PC-3 (cell line): ENCODE data around the gene MID1IP1.

Source experiments
- CTCF ChIP-seq: fragments of 300-600 bp; sonication (generic); conservative IDR thresholded peaks from 2 replicates; pipeline ENCODE4 v1.5.1; 2017; ENCODE audit warnings: antibody characterized with exemption, low read depth, mild to moderate bottlenecking, low read length
- EZH2 ChIP-seq: fragments of 300-600 bp; sonication (generic); IDR thresholded peaks from one replicate; pipeline ENCODE4 v1.6.1; 2017; ENCODE audit warnings: antibody characterized with exemption, mild to moderate bottlenecking, low read length; ENCODE audit not compliant: unreplicated experiment
- EZH2phosphoT487 ChIP-seq: fragments of 300-600 bp; sonication (generic); IDR thresholded peaks from 2 replicates; pipeline ENCODE4 v1.6.1; 2018; ENCODE audit warnings: mild to moderate bottlenecking, antibody characterized with exemption, low read length, borderline replicate concordance

GRCh38 chrX:38847903-38848230 is 46.6 kb downstream of the MID1IP1 start:
- TF ChIP-seq EZH2phosphoT487 (no peak), CTCF (no peak), EZH2 (no peak)
